ENCODE measurements around the gene SPTLC3.

The SPTLC3 gene

GRCh38 chr20:13007596-13007995 is 1.2 kb upstream of the SPTLC3 start:
- no peak for ATAC-seq (ENCODE audit: low read depth)
- H3K4me3 Mint-ChIP-seq, result no peak overlapping the region
- H3K27me3 Mint-ChIP-seq, result peaks cover 2% of the 10 kb centered on the region
- no peaks in the 10 kb centered on the region for H3K9me3 Mint-ChIP-seq
- DNase-seq (ENCODE audit: low spot score in 2 of 2), result no peak
- H3K27ac Mint-ChIP-seq, result no peak overlapping the region
- H3K36me3 Mint-ChIP-seq, result no peaks in the 10 kb centered on the region
- peaks cover 12% of the 10 kb centered on the region for H3K4me1 Mint-ChIP-seq

- Mint-ChIP-seq H3K4me3 (peak overlapping the region; percentile 1), H3K9me3 (no peaks in the 10 kb centered on the region), H3K36me3 (no peaks in the 10 kb centered on the region), H3K4me1 (peaks cover 12% of the 10 kb centered on the region), H3K27me3 (peaks cover 5% of the 10 kb centered on the region), H3K27ac (no peak overlapping the region)
- DNase-seq (ENCODE audit: low spot score in 2 of 2) (peak in 1 of 2 donors; percentile 8), ATAC-seq (ENCODE audit: low read depth) (peak; percentile 87)
Observed at GRCh38 chr20:13009682-13010406, 1.1 kb downstream of the SPTLC3 start.

GRCh38 chr20:13012886-13013285 is 4.1 kb downstream of the SPTLC3 start:
- ATAC-seq (ENCODE audit: low read depth), result no peak
- H3K36me3 Mint-ChIP-seq, result no peaks in the 10 kb centered on the region
- DNase-seq (ENCODE audit: low spot score in 2 of 2), result no peak
- no peaks in the 10 kb centered on the region for H3K9me3 Mint-ChIP-seq
- H3K27ac Mint-ChIP-seq, result no peak overlapping the region
- H3K27me3 Mint-ChIP-seq, result peaks cover 3% of the 10 kb centered on the region
- H3K4me1 Mint-ChIP-seq, result peaks cover 12% of the 10 kb centered on the region
- no peak overlapping the region for H3K4me3 Mint-ChIP-seq

- no peak overlapping the region for H3K4me3 Mint-ChIP-seq
- no peaks in the 10 kb centered on the region for H3K36me3 Mint-ChIP-seq
- H3K27ac Mint-ChIP-seq, result no peak overlapping the region
- H3K4me1 Mint-ChIP-seq, result peaks cover 12% of the 10 kb centered on the region
- peaks cover 3% of the 10 kb centered on the region for H3K27me3 Mint-ChIP-seq
- ATAC-seq (ENCODE audit: low read depth) (no peak), DNase-seq (ENCODE audit: low spot score in 2 of 2) (no peak)
- no peaks in the 10 kb centered on the region for H3K9me3 Mint-ChIP-seq
Observed at GRCh38 chr20:13013411-13013810, 4.6 kb downstream of the SPTLC3 start.

DNA sequence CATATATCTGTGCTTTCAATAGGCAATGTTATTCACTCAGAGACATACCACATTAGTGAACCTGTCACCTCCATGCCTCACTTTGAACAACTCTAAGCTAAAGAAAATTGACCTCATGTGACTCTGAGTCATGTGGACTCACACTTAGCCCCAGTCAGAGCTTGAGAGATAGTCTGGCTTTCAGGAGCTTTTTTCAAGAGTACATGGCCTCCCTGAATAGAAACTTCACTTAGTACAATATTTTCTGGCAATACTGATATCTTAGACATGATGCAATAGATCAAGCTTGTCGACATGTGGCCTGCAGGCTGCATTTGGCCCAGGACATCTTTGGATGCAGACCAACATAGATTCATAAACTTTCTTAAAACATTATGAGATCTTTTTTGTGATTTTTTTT is 8.5 kb downstream of the SPTLC3 start:
- Mint-ChIP-seq H3K9me3 (peaks cover 8% of the 10 kb centered on the region), H3K4me1 (no peaks in the 10 kb centered on the region), H3K27me3 (peaks cover 3% of the 10 kb centered on the region), H3K36me3 (peaks cover 1% of the 10 kb centered on the region), H3K4me3 (no peak overlapping the region), H3K27ac (no peak overlapping the region)
- DNase-seq (ENCODE audit: low spot score in 2 of 2), result no peak
- no peak for ATAC-seq (ENCODE audit: low read depth)

- Mint-ChIP-seq H3K9me3 (peaks cover 10% of the 10 kb centered on the region), H3K4me3 (no peak overlapping the region), H3K4me1 (no peaks in the 10 kb centered on the region), H3K27ac (no peak overlapping the region), H3K27me3 (peaks cover 3% of the 10 kb centered on the region), H3K36me3 (peaks cover 2% of the 10 kb centered on the region)
- DNase-seq (ENCODE audit: low spot score in 2 of 2), result no peak
- no peak for ATAC-seq (ENCODE audit: low read depth)
Observed at GRCh38 chr20:13017883-13018535, 9.2 kb downstream of the SPTLC3 start.

DNA sequence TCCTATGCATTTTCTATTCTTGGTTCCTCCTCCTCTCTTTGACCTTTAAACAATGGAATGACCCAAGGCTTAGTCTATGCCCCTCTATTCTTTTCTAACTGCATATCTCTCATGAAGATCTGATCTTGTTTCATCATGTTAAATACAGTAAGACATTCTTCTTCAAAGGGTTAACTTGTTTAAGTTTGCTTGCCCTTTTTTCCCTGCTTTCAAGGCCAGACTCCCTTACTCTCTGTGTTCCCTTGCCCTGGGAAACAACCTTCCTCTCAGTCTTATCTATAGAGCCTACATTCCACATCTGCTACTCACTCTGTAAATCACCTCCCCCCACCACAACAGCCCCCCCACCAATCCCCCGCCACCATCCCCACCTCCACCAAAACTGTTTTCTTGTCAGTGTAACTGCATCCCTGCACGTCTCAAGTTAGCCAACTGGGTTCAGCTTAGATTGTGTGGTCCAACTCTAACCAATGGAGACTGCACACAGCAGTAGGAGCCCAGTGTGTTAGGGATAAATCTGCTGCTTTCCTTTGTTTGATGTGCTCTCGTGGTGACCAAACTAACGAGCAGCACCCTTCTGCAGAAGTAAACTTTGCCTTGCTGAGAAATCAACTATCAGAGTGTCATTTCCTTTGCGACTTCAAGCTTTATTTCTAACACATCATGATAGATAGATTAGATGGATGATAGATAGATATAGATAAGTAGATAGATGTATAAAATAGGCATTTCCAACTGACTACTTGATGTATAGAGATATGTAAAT is 12.6 kb downstream of the SPTLC3 start:
- peaks cover 3% of the 10 kb centered on the region for H3K36me3 Mint-ChIP-seq
- peaks cover 13% of the 10 kb centered on the region for H3K9me3 Mint-ChIP-seq
- H3K4me3 Mint-ChIP-seq, result no peak overlapping the region
- no peaks in the 10 kb centered on the region for H3K4me1 Mint-ChIP-seq
- H3K27me3 Mint-ChIP-seq, result no peaks in the 10 kb centered on the region
- H3K27ac Mint-ChIP-seq, result no peak overlapping the region
- ATAC-seq (ENCODE audit: low read depth) (no peak), DNase-seq (ENCODE audit: low spot score in 2 of 2) (no peak)

DNA sequence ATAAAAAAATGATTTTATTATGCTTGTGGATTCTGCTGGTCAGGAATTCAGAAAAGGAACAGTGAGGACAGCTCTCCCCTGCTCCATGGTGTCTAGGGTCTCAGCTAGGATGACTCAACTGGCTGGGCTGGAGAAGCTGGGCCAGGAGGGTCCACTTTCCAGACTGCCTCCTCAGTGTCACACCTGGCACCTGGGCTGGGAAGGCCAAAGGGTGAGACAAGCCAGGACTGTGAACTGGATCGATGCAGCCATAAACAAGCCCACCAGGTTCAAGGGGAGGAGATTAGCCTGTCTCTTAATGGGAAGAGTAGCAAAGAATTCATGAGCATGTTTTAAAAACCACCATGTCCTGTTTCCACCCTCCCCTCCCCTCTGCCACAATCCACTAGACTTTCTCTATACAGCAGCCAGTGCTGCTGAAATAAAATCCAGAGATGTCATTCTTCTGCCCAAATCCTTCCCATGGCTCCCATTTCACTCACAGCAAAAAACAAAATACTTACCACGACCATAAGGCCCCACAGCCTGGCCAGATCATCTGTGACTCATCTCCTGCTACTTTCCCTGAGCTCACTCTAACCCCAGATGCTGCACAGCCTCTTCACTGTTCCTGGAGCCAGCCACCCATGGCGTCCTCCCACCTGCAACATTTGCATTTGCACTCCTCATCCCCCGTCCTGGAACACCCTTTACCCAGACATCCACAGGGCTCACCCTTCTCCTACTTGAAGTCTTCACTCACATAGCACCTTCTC is 13.8 kb downstream of the SPTLC3 start:
- Mint-ChIP-seq H3K4me1 (no peaks in the 10 kb centered on the region), H3K27ac (no peak overlapping the region), H3K9me3 (peaks cover 13% of the 10 kb centered on the region), H3K27me3 (no peaks in the 10 kb centered on the region), H3K4me3 (no peak overlapping the region), H3K36me3 (peaks cover 3% of the 10 kb centered on the region)
- ATAC-seq (ENCODE audit: low read depth), result no peak
- DNase-seq (ENCODE audit: low spot score in 2 of 2), result no peak

GRCh38 chr20:13024596-13024995 is 15.8 kb downstream of the SPTLC3 start:
- Mint-ChIP-seq H3K36me3 (peaks cover 3% of the 10 kb centered on the region), H3K4me3 (no peak overlapping the region), H3K27ac (no peak overlapping the region), H3K9me3 (peaks cover 13% of the 10 kb centered on the region), H3K27me3 (no peaks in the 10 kb centered on the region), H3K4me1 (no peaks in the 10 kb centered on the region)
- ATAC-seq (ENCODE audit: low read depth), result no peak
- no peak for DNase-seq (ENCODE audit: low spot score in 2 of 2)

- no peak overlapping the region for H3K27ac Mint-ChIP-seq
- no peaks in the 10 kb centered on the region for H3K27me3 Mint-ChIP-seq
- H3K9me3 Mint-ChIP-seq, result peaks cover 13% of the 10 kb centered on the region
- DNase-seq (ENCODE audit: low spot score in 2 of 2) (no peak), ATAC-seq (ENCODE audit: low read depth) (no peak)
- H3K36me3 Mint-ChIP-seq, result peaks cover 3% of the 10 kb centered on the region
- no peaks in the 10 kb centered on the region for H3K4me1 Mint-ChIP-seq
- no peak overlapping the region for H3K4me3 Mint-ChIP-seq
Observed at GRCh38 chr20:13025181-13025580, 16.4 kb downstream of the SPTLC3 start.

GRCh38 chr20:13028001-13028400 is 19.2 kb downstream of the SPTLC3 start:
- H3K9me3 Mint-ChIP-seq, result peaks cover 4% of the 10 kb centered on the region

GRCh38 chr20:13028673-13029072 is 19.9 kb downstream of the SPTLC3 start:
- DNase-seq (ENCODE audit: low spot score in 2 of 2), result no peak
- no peak overlapping the region for H3K4me3 Mint-ChIP-seq
- H3K27ac Mint-ChIP-seq, result no peak overlapping the region
- no peaks in the 10 kb centered on the region for H3K36me3 Mint-ChIP-seq
- ATAC-seq (ENCODE audit: low read depth), result no peak
- H3K27me3 Mint-ChIP-seq, result no peaks in the 10 kb centered on the region
- H3K9me3 Mint-ChIP-seq, result peaks cover 2% of the 10 kb centered on the region
- H3K4me1 Mint-ChIP-seq, result peaks cover under 1% of the 10 kb centered on the region

More at GRCh38 chr20:13028001-13028400, 19.2 kb downstream of the SPTLC3 start:
- Mint-ChIP-seq H3K27ac (no peak overlapping the region), H3K4me1 (no peaks in the 10 kb centered on the region), H3K4me3 (no peak overlapping the region), H3K27me3 (no peaks in the 10 kb centered on the region), H3K36me3 (peaks cover 2% of the 10 kb centered on the region)
- ATAC-seq (ENCODE audit: low read depth), result no peak
- DNase-seq (ENCODE audit: low spot score in 2 of 2), result no peak

DNA sequence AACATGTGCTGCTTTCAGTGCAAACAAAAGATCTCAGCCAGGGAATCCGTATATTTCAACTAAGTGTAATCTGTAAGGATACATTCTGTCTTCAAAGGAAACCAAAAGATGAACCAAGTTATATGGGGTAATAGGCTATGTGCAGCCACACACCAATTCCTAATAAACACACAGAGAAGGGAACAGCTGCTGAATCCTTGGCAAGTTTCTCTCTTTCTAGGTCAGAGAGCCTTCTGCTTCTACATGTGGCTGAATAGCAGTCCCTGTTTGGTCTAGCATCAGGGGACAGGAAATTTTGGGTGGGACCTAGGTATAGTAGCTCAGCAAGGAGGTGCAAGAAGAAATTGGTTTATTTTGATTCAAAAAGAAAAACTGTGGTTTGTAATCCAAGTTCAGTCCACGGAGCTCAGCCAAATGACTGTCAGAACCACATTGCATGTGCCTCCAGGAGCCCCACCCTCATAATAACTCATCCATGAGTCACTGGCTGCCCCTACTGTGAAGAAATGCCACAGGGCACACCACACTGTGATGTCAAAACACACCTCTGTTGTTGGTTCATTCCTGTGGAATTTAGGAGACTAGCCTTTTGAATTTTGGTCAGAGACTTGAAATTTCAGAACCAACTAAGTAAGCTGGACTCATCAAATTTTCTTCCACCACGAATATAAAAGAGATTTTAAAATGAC is 21.1 kb downstream of the SPTLC3 start:
- ATAC-seq (ENCODE audit: low read depth) (no peak), DNase-seq (ENCODE audit: low spot score in 2 of 2) (no peak)
- H3K27ac Mint-ChIP-seq, result no peak overlapping the region
- H3K27me3 Mint-ChIP-seq, result no peaks in the 10 kb centered on the region
- no peak overlapping the region for H3K4me3 Mint-ChIP-seq
- no peaks in the 10 kb centered on the region for H3K36me3 Mint-ChIP-seq
- peaks cover 3% of the 10 kb centered on the region for H3K9me3 Mint-ChIP-seq
- peaks cover 2% of the 10 kb centered on the region for H3K4me1 Mint-ChIP-seq
